Neutrophil (primary cell): ENCODE data around the gene LENG1.

Source experiments
- H3K27ac ChIP-seq: fragments of 200-600 bp; sonication (generic); 2 replicates; pipeline ENCODE4 v1.5.1; 2016; ENCODE audit warnings: mild to moderate bottlenecking, moderate library complexity
- H3K27me3 ChIP-seq: fragments of 200-600 bp; sonication (generic); 2 replicates; pipeline ENCODE4 v1.6.0; 2016; ENCODE audit warnings: mild to moderate bottlenecking
- H3K36me3 ChIP-seq: fragments of 200-600 bp; sonication (generic); 2 replicates; pipeline ENCODE4 v1.5.1; 2017
- H3K4me1 ChIP-seq, 2 experiments: fragments of 200-600 bp in 1 of 2; sonication (generic) in 1 of 2; 1 replicate in 1 of 2; 2 replicates in 1 of 2; pipeline versions ENCODE4 v1.5.1 to v1.6.1; 2013 to 2016; ENCODE audit warnings: low read depth in 1 of 2, low read length in 1 of 2, mild to moderate bottlenecking in 1 of 2, moderate library complexity in 1 of 2; ENCODE audit not compliant: control insufficient read depth in 1 of 2, insufficient read depth in 1 of 2
- H3K4me3 ChIP-seq, 2 experiments: fragments of 200-600 bp in 1 of 2; sonication (generic) in 1 of 2; 1 replicate in 1 of 2; 2 replicates in 1 of 2; pipeline ENCODE4 v1.5.1; 2013 to 2016; ENCODE audit warnings: low read depth in 1 of 2, low read length in 1 of 2, mild to moderate bottlenecking in 1 of 2, moderate library complexity in 1 of 2
- H3K9me3 ChIP-seq: fragments of 200-600 bp; sonication (generic); 2 replicates; pipeline ENCODE4 v1.5.1; 2016
- CTCF ChIP-seq: fragments of 200-600 bp; sonication (generic); IDR thresholded peaks from 2 replicates; pipeline ENCODE4 v1.5.1; 2016; ENCODE audit warnings: antibody characterized with exemption

The LENG1 gene

GRCh38 chr19:54152267-54152666 lies 7.3 kb downstream of the LENG1 start:
- H3K9me3 ChIP-seq, result no peaks in the 10 kb centered on the region
- no peak for TF ChIP-seq CTCF
- no peak overlapping the region for H3K4me3 ChIP-seq
- no peaks in the 10 kb centered on the region for H3K27me3 ChIP-seq
- H3K36me3 ChIP-seq, result peaks cover 100% of the 10 kb centered on the region
- no peak overlapping the region for H3K27ac ChIP-seq
- peaks cover 4% of the 10 kb centered on the region in 2 experiments for H3K4me1 ChIP-seq

DNA sequence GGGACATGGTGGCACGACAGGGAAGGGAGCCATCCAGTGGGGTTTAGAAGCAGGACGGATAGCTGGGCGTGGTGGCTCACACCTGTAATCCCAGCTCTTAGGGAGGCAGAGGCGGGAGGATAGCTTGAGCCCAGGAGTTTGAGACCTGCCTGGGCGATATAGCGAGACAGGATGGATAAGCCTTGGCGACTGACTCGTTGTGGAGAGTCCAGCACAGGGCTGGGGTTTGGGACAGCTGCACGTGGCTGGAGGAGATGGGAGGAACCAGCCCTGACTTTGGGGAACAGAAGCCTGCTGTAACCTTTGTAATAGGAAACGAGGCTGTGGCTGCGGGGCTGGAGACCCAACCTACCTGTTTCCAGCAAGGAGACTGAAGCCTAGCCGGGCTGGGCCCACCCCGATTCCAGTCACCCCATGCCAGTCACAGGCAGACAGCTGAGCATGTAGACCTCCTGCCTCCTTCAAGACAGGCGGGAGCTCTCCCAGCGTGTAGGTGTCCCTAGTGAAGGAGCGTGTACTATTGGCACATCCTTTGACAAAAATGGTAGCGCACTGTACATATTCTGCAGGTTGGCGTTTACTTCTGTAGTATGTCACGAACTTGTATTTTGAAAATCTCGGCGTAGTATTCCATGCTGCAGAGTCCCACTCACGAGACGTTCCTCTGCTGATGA lies 8.0 kb downstream of the LENG1 start:
- no peaks in the 10 kb centered on the region for H3K27me3 ChIP-seq
- no peak overlapping the region for H3K4me3 ChIP-seq
- H3K27ac ChIP-seq, result no peak overlapping the region
- H3K36me3 ChIP-seq, result peaks cover 100% of the 10 kb centered on the region
- no peaks in the 10 kb centered on the region for H3K9me3 ChIP-seq
- TF ChIP-seq CTCF, result no peak
- H3K4me1 ChIP-seq, result peaks cover 4% of the 10 kb centered on the region in 2 experiments

- Histone ChIP-seq H3K4me3 (no peak overlapping the region), H3K36me3 (peaks cover 100% of the 10 kb centered on the region), H3K27ac (no peak overlapping the region), H3K9me3 (no peaks in the 10 kb centered on the region), H3K27me3 (no peaks in the 10 kb centered on the region), H3K4me1 (peaks cover 4% of the 10 kb centered on the region in 2 experiments)
- no peak for TF ChIP-seq CTCF
These were observed 10.3 kb downstream of the LENG1 start for GRCh38 chr19:54149021-54149812.

DNA sequence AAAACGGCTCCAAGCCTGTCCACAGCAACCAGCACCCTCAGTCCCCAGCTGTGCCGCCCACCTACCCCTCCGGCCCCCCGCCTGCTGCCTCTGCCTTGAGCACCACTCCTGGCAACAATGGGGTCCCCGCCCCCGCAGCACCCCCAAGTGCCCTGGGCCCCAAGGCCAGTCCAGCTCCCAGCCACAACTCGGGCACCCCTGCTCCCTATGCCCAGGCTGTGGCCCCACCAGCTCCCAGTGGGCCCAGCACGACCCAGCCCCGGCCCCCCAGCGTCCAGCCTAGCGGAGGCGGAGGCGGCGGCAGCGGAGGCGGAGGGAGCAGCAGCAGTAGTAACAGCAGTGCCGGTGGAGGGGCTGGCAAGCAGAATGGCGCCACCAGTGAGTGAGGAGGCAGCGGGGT lies 11.4 kb downstream of the LENG1 start:
- H3K36me3 ChIP-seq, result peaks cover 100% of the 10 kb centered on the region

GRCh38 chr19:54147676-54148075 lies 11.8 kb downstream of the LENG1 start:
- no peak for TF ChIP-seq CTCF
- Histone ChIP-seq H3K4me1 (peaks cover 4% of the 10 kb centered on the region in 2 experiments), H3K9me3 (no peaks in the 10 kb centered on the region), H3K4me3 (no peak overlapping the region), H3K27me3 (no peaks in the 10 kb centered on the region), H3K36me3 (peaks cover 100% of the 10 kb centered on the region), H3K27ac (no peak overlapping the region)

More for the DNA sequence above, 11.4 kb downstream of the LENG1 start:
- H3K27me3 ChIP-seq, result no peaks in the 10 kb centered on the region
- peaks cover 4% of the 10 kb centered on the region in 2 experiments for H3K4me1 ChIP-seq
- no peak overlapping the region for H3K4me3 ChIP-seq
- no peaks in the 10 kb centered on the region for H3K9me3 ChIP-seq
- no peak overlapping the region for H3K27ac ChIP-seq
- TF ChIP-seq CTCF, result no peak
